DOHH2 (cell line): Measurements from ENCODE around the gene MCIDAS.

ENCODE experiments used
- H3F3A ChIP-seq: fragments of 200-600 bp; sonication (generic), shearing (Covaris generic); 2 replicates; pipeline ENCODE4 v1.6.0; 2016; ENCODE audit warnings: antibody characterized with exemption, mild to moderate bottlenecking; ENCODE audit not compliant: control insufficient read depth, insufficient read depth
- H3K27ac ChIP-seq: fragments of 200-600 bp; sonication (generic); 2 replicates; pipeline ENCODE4 v1.5.1; 2014; ENCODE audit warnings: low read depth, mild to moderate bottlenecking, low read length, moderate library complexity
- H3K27me3 ChIP-seq: fragments of 200-600 bp; sonication (generic); 2 replicates; pipeline ENCODE4 v1.6.1; 2014; ENCODE audit warnings: mild to moderate bottlenecking, low read length, mixed read lengths; ENCODE audit not compliant: control insufficient read depth
- H3K36me3 ChIP-seq: fragments of 200-600 bp; sonication (generic); 2 replicates; pipeline ENCODE4 v1.6.1; 2014; ENCODE audit warnings: mild to moderate bottlenecking, low read length, moderate library complexity, mixed read lengths; ENCODE audit not compliant: control insufficient read depth
- H3K4me1 ChIP-seq: fragments of 200-600 bp; sonication (generic); 2 replicates; pipeline ENCODE4 v1.6.1; 2014; ENCODE audit warnings: mild to moderate bottlenecking, low read length, mixed read lengths; ENCODE audit not compliant: control insufficient read depth
- H3K4me2 ChIP-seq: fragments of 200-600 bp; sonication (generic); 2 replicates; pipeline ENCODE4 v1.6.0; 2014; ENCODE audit warnings: mild to moderate bottlenecking, low read length, moderate library complexity
- H3K4me3 ChIP-seq: fragments of 200-600 bp; sonication (generic); 2 replicates; pipeline ENCODE4 v1.5.1; 2014; ENCODE audit warnings: mild to moderate bottlenecking, low read length, mixed read lengths
- H3K79me2 ChIP-seq: fragments of 200-600 bp; sonication (generic); 2 replicates; pipeline ENCODE4 v1.6.1; 2014; ENCODE audit warnings: mild to moderate bottlenecking, low read length, mixed read lengths; ENCODE audit not compliant: control insufficient read depth
- H3K9me2 ChIP-seq: fragments of 200-600 bp; sonication (generic); replicated peaks from 2 replicates; pipeline ENCODE4 v1.6.1; 2014; ENCODE audit warnings: mild to moderate bottlenecking, low read length, mixed read lengths; ENCODE audit not compliant: control insufficient read depth
- H3K9me3 ChIP-seq: fragments of 200-600 bp; sonication (generic); 2 replicates; pipeline ENCODE4 v1.6.1; 2014; ENCODE audit warnings: antibody characterized with exemption, low read length, mixed read lengths; ENCODE audit not compliant: control insufficient read depth, insufficient read depth
- H4K20me1 ChIP-seq: fragments of 200-600 bp; sonication (generic); 2 replicates; pipeline ENCODE4 v1.6.0; 2014; ENCODE audit warnings: low read depth, mild to moderate bottlenecking, antibody characterized with exemption, low read length, moderate library complexity; ENCODE audit not compliant: control insufficient read depth, insufficient read depth
- EZH2phosphoT487 ChIP-seq: fragments of 200-600 bp; sonication (generic); IDR thresholded peaks from 2 replicates; pipeline ENCODE4 v1.6.1; 2017; ENCODE audit warnings: borderline replicate concordance, mild to moderate bottlenecking, antibody characterized with exemption, low read length, moderate library complexity, mixed read lengths
- TF ChIP-seq, protein P1 (sequence below): fragments of 200-600 bp; sonication (generic); IDR thresholded peaks from one replicate; pipeline ENCODE4 v1.5.1; 2014; ENCODE audit warnings: antibody characterized with exemption, mild to moderate bottlenecking, low read depth, low read length; ENCODE audit not compliant: poor library complexity, severe bottlenecking

MCIDAS gene

DNA sequence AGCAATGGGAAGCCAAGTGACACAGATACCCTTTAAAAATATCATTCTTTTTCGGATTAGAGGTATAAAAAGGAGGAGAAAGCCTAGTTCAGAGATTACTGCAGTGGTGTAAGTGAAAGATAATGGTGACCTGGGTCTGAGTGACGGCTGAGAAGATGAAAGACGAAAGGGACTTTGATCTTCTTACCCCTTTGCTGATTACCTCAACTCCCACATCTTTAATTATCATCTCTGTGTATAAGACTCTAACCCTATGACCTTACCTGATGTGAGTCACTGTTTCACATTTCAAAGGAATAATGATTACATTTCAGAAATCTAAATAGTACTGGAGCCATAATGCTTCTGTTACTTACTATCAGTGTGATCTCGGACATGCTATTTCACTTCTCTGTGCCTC is 27.7 kb upstream of the MCIDAS start:
- no peaks in the 10 kb centered on the region for H3K9me3 ChIP-seq
- no peak overlapping the region for H3K4me2 ChIP-seq
- peaks cover 35% of the 10 kb centered on the region for H3K36me3 ChIP-seq
- H3F3A ChIP-seq: no peaks in the 10 kb centered on the region
- H3K4me1 ChIP-seq: no peaks in the 10 kb centered on the region
- TF ChIP-seq, protein P1, sequence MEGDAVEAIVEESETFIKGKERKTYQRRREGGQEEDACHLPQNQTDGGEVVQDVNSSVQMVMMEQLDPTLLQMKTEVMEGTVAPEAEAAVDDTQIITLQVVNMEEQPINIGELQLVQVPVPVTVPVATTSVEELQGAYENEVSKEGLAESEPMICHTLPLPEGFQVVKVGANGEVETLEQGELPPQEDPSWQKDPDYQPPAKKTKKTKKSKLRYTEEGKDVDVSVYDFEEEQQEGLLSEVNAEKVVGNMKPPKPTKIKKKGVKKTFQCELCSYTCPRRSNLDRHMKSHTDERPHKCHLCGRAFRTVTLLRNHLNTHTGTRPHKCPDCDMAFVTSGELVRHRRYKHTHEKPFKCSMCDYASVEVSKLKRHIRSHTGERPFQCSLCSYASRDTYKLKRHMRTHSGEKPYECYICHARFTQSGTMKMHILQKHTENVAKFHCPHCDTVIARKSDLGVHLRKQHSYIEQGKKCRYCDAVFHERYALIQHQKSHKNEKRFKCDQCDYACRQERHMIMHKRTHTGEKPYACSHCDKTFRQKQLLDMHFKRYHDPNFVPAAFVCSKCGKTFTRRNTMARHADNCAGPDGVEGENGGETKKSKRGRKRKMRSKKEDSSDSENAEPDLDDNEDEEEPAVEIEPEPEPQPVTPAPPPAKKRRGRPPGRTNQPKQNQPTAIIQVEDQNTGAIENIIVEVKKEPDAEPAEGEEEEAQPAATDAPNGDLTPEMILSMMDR: no peak
- no peaks in the 10 kb centered on the region for H3K27me3 ChIP-seq
- no peaks in the 10 kb centered on the region for H3K79me2 ChIP-seq
- H3K9me2 ChIP-seq: no peaks in the 10 kb centered on the region
- H4K20me1 ChIP-seq: no peaks in the 10 kb centered on the region
- H3K27ac ChIP-seq: no peak overlapping the region
- H3K4me3 ChIP-seq: no peak overlapping the region

- H3K9me3 ChIP-seq: peaks cover 14% of the 10 kb centered on the region
- H3K79me2 ChIP-seq: no peaks in the 10 kb centered on the region
- H3K36me3 ChIP-seq: peaks cover 7% of the 10 kb centered on the region
- H4K20me1 ChIP-seq: no peaks in the 10 kb centered on the region
- H3K9me2 ChIP-seq: no peaks in the 10 kb centered on the region
- no peak for TF ChIP-seq EZH2phosphoT487
- TF ChIP-seq, protein P1: no peak
- H3F3A ChIP-seq: no peaks in the 10 kb centered on the region
- no peak overlapping the region for H3K4me3 ChIP-seq
- H3K27me3 ChIP-seq: no peaks in the 10 kb centered on the region
- no peaks in the 10 kb centered on the region for H3K4me1 ChIP-seq
- H3K27ac ChIP-seq: no peak overlapping the region
- no peak overlapping the region for H3K4me2 ChIP-seq
Measured at GRCh38 chr5:55250064-55250463, 22.9 kb upstream of the MCIDAS start.

DNA sequence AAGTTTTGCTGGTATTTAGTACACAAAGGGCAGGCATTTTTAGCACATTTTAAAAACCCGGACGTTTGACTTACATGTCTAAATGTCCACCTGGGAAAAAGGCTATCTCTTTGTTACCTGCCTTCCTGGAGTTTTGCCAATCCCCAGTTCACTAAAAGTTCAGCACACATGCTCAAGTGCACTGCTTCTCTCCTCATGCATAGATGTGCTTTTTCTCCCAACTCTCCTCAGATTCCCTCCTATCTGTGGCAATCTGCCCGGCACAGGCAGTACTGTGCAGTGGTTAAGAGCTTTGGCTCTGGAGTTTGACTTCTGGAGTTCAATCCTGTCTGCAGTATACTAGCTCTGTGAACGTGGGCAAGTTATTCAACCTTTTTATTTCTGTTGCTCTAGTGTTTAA is 14.6 kb upstream of the MCIDAS start:
- Histone ChIP-seq H3K27ac (no peak overlapping the region), H3K9me3 (no peaks in the 10 kb centered on the region), H3K36me3 (no peaks in the 10 kb centered on the region), H3K27me3 (peaks cover 27% of the 10 kb centered on the region), H3K79me2 (no peaks in the 10 kb centered on the region), H3F3A (no peaks in the 10 kb centered on the region), H3K4me1 (no peaks in the 10 kb centered on the region), H3K4me3 (no peak overlapping the region), H3K9me2 (no peaks in the 10 kb centered on the region), H4K20me1 (no peaks in the 10 kb centered on the region), H3K4me2 (no peak overlapping the region)
- TF ChIP-seq, protein P1: no peak
- no peak for TF ChIP-seq EZH2phosphoT487

GRCh38 chr5:55236800-55237199 is 9.7 kb upstream of the MCIDAS start:
- Histone ChIP-seq H3F3A (no peaks in the 10 kb centered on the region), H3K4me2 (no peak overlapping the region), H4K20me1 (no peaks in the 10 kb centered on the region), H3K36me3 (no peaks in the 10 kb centered on the region), H3K27me3 (peaks cover 61% of the 10 kb centered on the region), H3K4me1 (peaks cover 23% of the 10 kb centered on the region), H3K4me3 (no peak overlapping the region), H3K9me3 (no peaks in the 10 kb centered on the region), H3K79me2 (no peaks in the 10 kb centered on the region), H3K27ac (no peak overlapping the region), H3K9me2 (no peaks in the 10 kb centered on the region)
- TF ChIP-seq, protein P1: no peak
- no peak for TF ChIP-seq EZH2phosphoT487
